GM23338 (cell line): ENCODE results near the gene CDCA7L. TPM values are rescaled to one million over a fixed set of nuclear protein-coding genes. Genes with fewer than 3 reads are reported as not detected.

Experiments used
- ATAC-seq: fragments of 200-7000 bp; cut with Tn5 transposase; 3 replicates; pipeline ENCODE4 v1.9.1; 2020
- DNase-seq: peaks from one replicate; pipeline ENCODE4 v3.0.0-alpha.2; 2015; ENCODE audit warnings: low spot score
- H2AFZ ChIP-seq: fragments of 200-600 bp; sonication (generic); 2 replicates; pipeline ENCODE4 v1.8.0; 2016; ENCODE audit warnings: antibody characterized with exemption, mild to moderate bottlenecking, moderate library complexity
- H3F3A ChIP-seq: fragments of 200-600 bp; sonication (generic); replicated peaks from 2 replicates; pipeline ENCODE4 v1.8.0; 2017; ENCODE audit warnings: antibody characterized with exemption, mixed run types, low read depth
- H3K27ac ChIP-seq: fragments of 200-600 bp; sonication (generic); 2 replicates; pipeline ENCODE4 v1.6.1; 2016; ENCODE audit warnings: low read depth
- H3K27me3 ChIP-seq: fragments of 200-600 bp; sonication (generic); 2 replicates; pipeline ENCODE4 v1.8.0; 2016; ENCODE audit warnings: mild to moderate bottlenecking, mixed run types, moderate library complexity; ENCODE audit not compliant: insufficient read depth
- H3K36me3 ChIP-seq: fragments of 200-600 bp; sonication (generic); 2 replicates; pipeline ENCODE4 v1.8.0; 2016; ENCODE audit warnings: mild to moderate bottlenecking; ENCODE audit not compliant: insufficient read depth
- H3K4me1 ChIP-seq: fragments of 200-600 bp; sonication (generic); 2 replicates; pipeline ENCODE4 v1.8.0; 2016; ENCODE audit warnings: mild to moderate bottlenecking, moderate library complexity; ENCODE audit not compliant: insufficient read depth
- H3K4me2 ChIP-seq: fragments of 200-600 bp; sonication (generic); 2 replicates; pipeline ENCODE4 v1.7.1; 2017; ENCODE audit warnings: mixed run types
- H3K4me3 ChIP-seq: fragments of 200-600 bp; sonication (generic); 2 replicates; pipeline ENCODE4 v1.6.1; 2016; ENCODE audit warnings: mixed run types
- H3K79me2 ChIP-seq: fragments of 200-600 bp; sonication (generic); replicated peaks from 2 replicates; pipeline ENCODE4 v1.8.0; 2017; ENCODE audit warnings: mild to moderate bottlenecking; ENCODE audit not compliant: insufficient read depth
- H3K9me2 ChIP-seq: fragments of 200-600 bp; sonication (generic); 2 replicates; pipeline ENCODE4 v1.8.0; 2017; ENCODE audit not compliant: insufficient read depth
- H4K20me1 ChIP-seq: fragments of 200-600 bp; sonication (generic); replicated peaks from 2 replicates; pipeline ENCODE4 v1.8.0; 2017; ENCODE audit warnings: mild to moderate bottlenecking; ENCODE audit not compliant: insufficient read depth
- H3K27ac Mint-ChIP-seq: 2 replicates; pipeline ENCODE4 v1.8.0; 2020; ENCODE audit warnings: inconsistent platforms, mild to moderate bottlenecking, moderate library complexity, mixed read lengths
- H3K27me3 Mint-ChIP-seq: 3 replicates; pipeline ENCODE4 v1.8.0; 2022; ENCODE audit warnings: low read depth, mild to moderate bottlenecking, moderate library complexity, mixed read lengths, inconsistent platforms; ENCODE audit not compliant: insufficient read depth, poor library complexity
- H3K36me3 Mint-ChIP-seq: 3 replicates; pipeline ENCODE4 v1.8.0; 2021; ENCODE audit warnings: low read depth, mild to moderate bottlenecking, inconsistent platforms, moderate library complexity, mixed read lengths
- H3K4me1 Mint-ChIP-seq: 3 replicates; pipeline ENCODE4 v1.8.0; 2020; ENCODE audit warnings: mild to moderate bottlenecking, inconsistent platforms, mixed read lengths
- H3K4me3 Mint-ChIP-seq: 3 replicates; pipeline ENCODE4 v1.8.0; 2021; ENCODE audit warnings: moderate library complexity, mild to moderate bottlenecking, inconsistent platforms, mixed read lengths
- H3K9me3 Mint-ChIP-seq: 3 replicates; pipeline ENCODE4 v1.8.0; 2020; ENCODE audit warnings: moderate library complexity, mild to moderate bottlenecking, inconsistent platforms, mixed read lengths
- CREB1 ChIP-seq: fragments of 250-450 bp; sonication (Bioruptor Pico); IDR thresholded peaks from 2 replicates; pipeline ENCODE4 v1.5.0; 2020; ENCODE audit warnings: low read depth, mild to moderate bottlenecking, moderate library complexity
- ETS1 ChIP-seq: IDR thresholded peaks from 2 replicates; pipeline ENCODE4 v1.6.1; 2016; ENCODE audit warnings: antibody characterized with exemption
- EZH2 ChIP-seq: fragments of 200-600 bp; sonication (generic); IDR thresholded peaks from one replicate; pipeline ENCODE4 v1.8.0; 2017; ENCODE audit warnings: antibody characterized with exemption, mild to moderate bottlenecking, low read depth; ENCODE audit not compliant: unreplicated experiment
- EZH2phosphoT487 ChIP-seq: fragments of 200-600 bp; sonication (generic); IDR thresholded peaks from one replicate; pipeline ENCODE4 v1.8.1; 2018; ENCODE audit warnings: antibody characterized with exemption; ENCODE audit not compliant: unreplicated experiment
- JUNB ChIP-seq: IDR thresholded peaks from one replicate; pipeline ENCODE4 v1.6.1; 2016; ENCODE audit warnings: antibody characterized with exemption; ENCODE audit not compliant: unreplicated experiment
- NANOG ChIP-seq: IDR thresholded peaks from 2 replicates; pipeline ENCODE4 v1.6.1; 2016; ENCODE audit warnings: antibody characterized with exemption, borderline replicate concordance
- POLR2AphosphoS5 ChIP-seq: IDR thresholded peaks from 2 replicates; pipeline ENCODE4 v1.6.1; 2016; ENCODE audit warnings: antibody characterized with exemption, low read depth
- STAT1 ChIP-seq: IDR thresholded peaks from one replicate; pipeline ENCODE4 v1.6.1; 2016; ENCODE audit warnings: antibody characterized with exemption; ENCODE audit not compliant: unreplicated experiment
- ZNF114 ChIP-seq: fragments of 250-450 bp; sonication (Bioruptor Pico); IDR thresholded peaks from 2 replicates; pipeline ENCODE4 v1.5.0; 2020; ENCODE audit warnings: mild to moderate bottlenecking, moderate library complexity
- ZNF331 ChIP-seq: fragments of 250-450 bp; sonication (Bioruptor Pico); IDR thresholded peaks from 2 replicates; pipeline ENCODE4 v1.5.0; 2020; ENCODE audit warnings: low read depth, mild to moderate bottlenecking, moderate library complexity
- polyA plus RNA-seq: library from polyadenylated mRNA; unstranded; fragments of >200 nt; fragmentation: Nextera tagmentation; extraction: Ambion mirVana; gene quantifications from 2 replicates; pipeline ENCODE4 v1.2.1, GENCODE V29; 2016
- total RNA-seq: library from RNA; depleted of rRNA; stranded (reverse); fragments of >200 nt; shearing (Covaris generic); gene quantifications from 2 replicates; pipeline ENCODE4 v1.2.3, GENCODE V29; 2014
- TF ChIP-seq, protein P1 (sequence below): IDR thresholded peaks from one replicate; pipeline ENCODE4 v1.6.1; 2018; ENCODE audit warnings: antibody characterized with exemption; ENCODE audit not compliant: unreplicated experiment
- TF ChIP-seq, protein P2 (sequence below): fragments of 250-450 bp; sonication (Bioruptor Pico); IDR thresholded peaks from 2 replicates; pipeline ENCODE4 v1.5.0; 2020; ENCODE audit warnings: mild to moderate bottlenecking, moderate library complexity
- TF ChIP-seq, protein P3 (sequence below), 2 experiments: fragments of 200-600 bp in 1 of 2; sonication (generic) in 1 of 2; conservative IDR thresholded peaks; 2 replicates each; pipeline versions ENCODE4 v1.5.1 to v1.6.1; 2016 to 2017; ENCODE audit warnings: antibody characterized with exemption in 2 of 2, low read depth in 2 of 2, mild to moderate bottlenecking in 2 of 2, moderate library complexity in 1 of 2

CDCA7L gene
- total and polyA plus RNA-seq, 2 experiments from 2014 or later = 174 to 187 TPM

- ATAC-seq = no peak
- H3K4me1 ChIP-seq = no peaks in the 10 kb centered on the region
- peaks cover 35% of the 10 kb centered on the region for H3K36me3 ChIP-seq
- no peaks in the 10 kb centered on the region; the same call in 1 of the 2 replicates for H3F3A ChIP-seq
- Mint-ChIP-seq H3K36me3 (peaks cover 82% of the 10 kb centered on the region), H3K27me3 (peaks cover 3% of the 10 kb centered on the region), H3K9me3 (peaks cover 4% of the 10 kb centered on the region; the same call in 2 of the 3 replicates), H3K4me1 (peaks cover 8% of the 10 kb centered on the region; the same call in 2 of the 3 replicates), H3K4me3 (no peak overlapping the region), H3K27ac (no peak overlapping the region; the same call in 1 of the 2 replicates)
- H3K27me3 ChIP-seq = no peaks in the 10 kb centered on the region
- H3K9me2 ChIP-seq = no peaks in the 10 kb centered on the region
- no peak overlapping the region for H2AFZ ChIP-seq
- H3K27ac ChIP-seq = no peak overlapping the region
- no peak for DNase-seq
- no peak overlapping the region for H3K4me2 ChIP-seq
- no peaks in the 10 kb centered on the region for H3K79me2 ChIP-seq
- H3K4me3 ChIP-seq = no peak overlapping the region
- TF ChIP-seq ZNF331 (CRISPR knock-in tag) (no peak), POLR2AphosphoS5 (no peak), STAT1 (no peak), ETS1 (no peak), EZH2 (no peak), CREB1 (CRISPR knock-in tag) (no peak), NANOG (no peak), ZNF114 (no peak), EZH2phosphoT487 (no peak), JUNB (no peak)
- TF ChIP-seq, protein P1, sequence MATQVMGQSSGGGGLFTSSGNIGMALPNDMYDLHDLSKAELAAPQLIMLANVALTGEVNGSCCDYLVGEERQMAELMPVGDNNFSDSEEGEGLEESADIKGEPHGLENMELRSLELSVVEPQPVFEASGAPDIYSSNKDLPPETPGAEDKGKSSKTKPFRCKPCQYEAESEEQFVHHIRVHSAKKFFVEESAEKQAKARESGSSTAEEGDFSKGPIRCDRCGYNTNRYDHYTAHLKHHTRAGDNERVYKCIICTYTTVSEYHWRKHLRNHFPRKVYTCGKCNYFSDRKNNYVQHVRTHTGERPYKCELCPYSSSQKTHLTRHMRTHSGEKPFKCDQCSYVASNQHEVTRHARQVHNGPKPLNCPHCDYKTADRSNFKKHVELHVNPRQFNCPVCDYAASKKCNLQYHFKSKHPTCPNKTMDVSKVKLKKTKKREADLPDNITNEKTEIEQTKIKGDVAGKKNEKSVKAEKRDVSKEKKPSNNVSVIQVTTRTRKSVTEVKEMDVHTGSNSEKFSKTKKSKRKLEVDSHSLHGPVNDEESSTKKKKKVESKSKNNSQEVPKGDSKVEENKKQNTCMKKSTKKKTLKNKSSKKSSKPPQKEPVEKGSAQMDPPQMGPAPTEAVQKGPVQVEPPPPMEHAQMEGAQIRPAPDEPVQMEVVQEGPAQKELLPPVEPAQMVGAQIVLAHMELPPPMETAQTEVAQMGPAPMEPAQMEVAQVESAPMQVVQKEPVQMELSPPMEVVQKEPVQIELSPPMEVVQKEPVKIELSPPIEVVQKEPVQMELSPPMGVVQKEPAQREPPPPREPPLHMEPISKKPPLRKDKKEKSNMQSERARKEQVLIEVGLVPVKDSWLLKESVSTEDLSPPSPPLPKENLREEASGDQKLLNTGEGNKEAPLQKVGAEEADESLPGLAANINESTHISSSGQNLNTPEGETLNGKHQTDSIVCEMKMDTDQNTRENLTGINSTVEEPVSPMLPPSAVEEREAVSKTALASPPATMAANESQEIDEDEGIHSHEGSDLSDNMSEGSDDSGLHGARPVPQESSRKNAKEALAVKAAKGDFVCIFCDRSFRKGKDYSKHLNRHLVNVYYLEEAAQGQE = no peak
- TF ChIP-seq, protein P2, sequence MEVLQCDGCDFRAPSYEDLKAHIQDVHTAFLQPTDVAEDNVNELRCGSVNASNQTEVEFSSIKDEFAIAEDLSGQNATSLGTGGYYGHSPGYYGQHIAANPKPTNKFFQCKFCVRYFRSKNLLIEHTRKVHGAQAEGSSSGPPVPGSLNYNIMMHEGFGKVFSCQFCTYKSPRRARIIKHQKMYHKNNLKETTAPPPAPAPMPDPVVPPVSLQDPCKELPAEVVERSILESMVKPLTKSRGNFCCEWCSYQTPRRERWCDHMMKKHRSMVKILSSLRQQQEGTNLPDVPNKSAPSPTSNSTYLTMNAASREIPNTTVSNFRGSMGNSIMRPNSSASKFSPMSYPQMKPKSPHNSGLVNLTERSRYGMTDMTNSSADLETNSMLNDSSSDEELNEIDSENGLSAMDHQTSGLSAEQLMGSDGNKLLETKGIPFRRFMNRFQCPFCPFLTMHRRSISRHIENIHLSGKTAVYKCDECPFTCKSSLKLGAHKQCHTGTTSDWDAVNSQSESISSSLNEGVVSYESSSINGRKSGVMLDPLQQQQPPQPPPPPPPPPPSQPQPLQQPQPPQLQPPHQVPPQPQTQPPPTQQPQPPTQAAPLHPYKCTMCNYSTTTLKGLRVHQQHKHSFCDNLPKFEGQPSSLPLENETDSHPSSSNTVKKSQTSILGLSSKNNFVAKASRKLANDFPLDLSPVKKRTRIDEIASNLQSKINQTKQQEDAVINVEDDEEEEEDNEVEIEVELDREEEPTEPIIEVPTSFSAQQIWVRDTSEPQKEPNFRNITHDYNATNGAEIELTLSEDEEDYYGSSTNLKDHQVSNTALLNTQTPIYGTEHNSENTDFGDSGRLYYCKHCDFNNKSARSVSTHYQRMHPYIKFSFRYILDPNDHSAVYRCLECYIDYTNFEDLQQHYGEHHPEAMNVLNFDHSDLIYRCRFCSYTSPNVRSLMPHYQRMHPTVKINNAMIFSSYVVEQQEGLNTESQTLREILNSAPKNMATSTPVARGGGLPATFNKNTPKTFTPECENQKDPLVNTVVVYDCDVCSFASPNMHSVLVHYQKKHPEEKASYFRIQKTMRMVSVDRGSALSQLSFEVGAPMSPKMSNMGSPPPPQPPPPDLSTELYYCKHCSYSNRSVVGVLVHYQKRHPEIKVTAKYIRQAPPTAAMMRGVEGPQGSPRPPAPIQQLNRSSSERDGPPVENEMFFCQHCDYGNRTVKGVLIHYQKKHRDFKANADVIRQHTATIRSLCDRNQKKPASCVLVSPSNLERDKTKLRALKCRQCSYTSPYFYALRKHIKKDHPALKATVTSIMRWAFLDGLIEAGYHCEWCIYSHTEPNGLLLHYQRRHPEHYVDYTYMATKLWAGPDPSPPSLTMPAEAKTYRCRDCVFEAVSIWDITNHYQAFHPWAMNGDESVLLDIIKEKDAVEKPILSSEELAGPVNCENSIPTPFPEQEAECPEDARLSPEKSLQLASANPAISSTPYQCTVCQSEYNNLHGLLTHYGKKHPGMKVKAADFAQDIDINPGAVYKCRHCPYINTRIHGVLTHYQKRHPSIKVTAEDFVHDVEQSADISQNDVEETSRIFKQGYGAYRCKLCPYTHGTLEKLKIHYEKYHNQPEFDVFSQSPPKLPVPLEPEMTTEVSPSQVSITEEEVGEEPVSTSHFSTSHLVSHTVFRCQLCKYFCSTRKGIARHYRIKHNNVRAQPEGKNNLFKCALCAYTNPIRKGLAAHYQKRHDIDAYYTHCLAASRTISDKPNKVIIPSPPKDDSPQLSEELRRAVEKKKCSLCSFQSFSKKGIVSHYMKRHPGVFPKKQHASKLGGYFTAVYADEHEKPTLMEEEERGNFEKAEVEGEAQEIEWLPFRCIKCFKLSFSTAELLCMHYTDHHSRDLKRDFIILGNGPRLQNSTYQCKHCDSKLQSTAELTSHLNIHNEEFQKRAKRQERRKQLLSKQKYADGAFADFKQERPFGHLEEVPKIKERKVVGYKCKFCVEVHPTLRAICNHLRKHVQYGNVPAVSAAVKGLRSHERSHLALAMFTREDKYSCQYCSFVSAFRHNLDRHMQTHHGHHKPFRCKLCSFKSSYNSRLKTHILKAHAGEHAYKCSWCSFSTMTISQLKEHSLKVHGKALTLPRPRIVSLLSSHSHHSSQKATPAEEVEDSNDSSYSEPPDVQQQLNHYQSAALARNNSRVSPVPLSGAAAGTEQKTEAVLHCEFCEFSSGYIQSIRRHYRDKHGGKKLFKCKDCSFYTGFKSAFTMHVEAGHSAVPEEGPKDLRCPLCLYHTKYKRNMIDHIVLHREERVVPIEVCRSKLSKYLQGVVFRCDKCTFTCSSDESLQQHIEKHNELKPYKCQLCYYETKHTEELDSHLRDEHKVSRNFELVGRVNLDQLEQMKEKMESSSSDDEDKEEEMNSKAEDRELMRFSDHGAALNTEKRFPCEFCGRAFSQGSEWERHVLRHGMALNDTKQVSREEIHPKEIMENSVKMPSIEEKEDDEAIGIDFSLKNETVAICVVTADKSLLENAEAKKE = no peak
- TF ChIP-seq, protein P3, sequence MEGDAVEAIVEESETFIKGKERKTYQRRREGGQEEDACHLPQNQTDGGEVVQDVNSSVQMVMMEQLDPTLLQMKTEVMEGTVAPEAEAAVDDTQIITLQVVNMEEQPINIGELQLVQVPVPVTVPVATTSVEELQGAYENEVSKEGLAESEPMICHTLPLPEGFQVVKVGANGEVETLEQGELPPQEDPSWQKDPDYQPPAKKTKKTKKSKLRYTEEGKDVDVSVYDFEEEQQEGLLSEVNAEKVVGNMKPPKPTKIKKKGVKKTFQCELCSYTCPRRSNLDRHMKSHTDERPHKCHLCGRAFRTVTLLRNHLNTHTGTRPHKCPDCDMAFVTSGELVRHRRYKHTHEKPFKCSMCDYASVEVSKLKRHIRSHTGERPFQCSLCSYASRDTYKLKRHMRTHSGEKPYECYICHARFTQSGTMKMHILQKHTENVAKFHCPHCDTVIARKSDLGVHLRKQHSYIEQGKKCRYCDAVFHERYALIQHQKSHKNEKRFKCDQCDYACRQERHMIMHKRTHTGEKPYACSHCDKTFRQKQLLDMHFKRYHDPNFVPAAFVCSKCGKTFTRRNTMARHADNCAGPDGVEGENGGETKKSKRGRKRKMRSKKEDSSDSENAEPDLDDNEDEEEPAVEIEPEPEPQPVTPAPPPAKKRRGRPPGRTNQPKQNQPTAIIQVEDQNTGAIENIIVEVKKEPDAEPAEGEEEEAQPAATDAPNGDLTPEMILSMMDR (conservative IDR thresholded peaks at IDR 0.05; ENCODE audit: low read depth in 2 of 2) = no peak
- H4K20me1 ChIP-seq = peaks cover 7% of the 10 kb centered on the region; the same call in 1 of the 2 replicates
These were observed 47.3 kb downstream of the CDCA7L start for GRCh38 chr7:21898265-21898930.
